GM10266 (cell line): ENCODE data around the gene REEP5.

Source experiments
- DNase-seq: peaks from one replicate; pipeline ENCODE4 v3.0.0; 2012; ENCODE audit errors: extremely low spot score
- CTCF ChIP-seq: IDR thresholded peaks from 2 replicates; pipeline ENCODE4 v1.5.1; 2012; ENCODE audit warnings: mild to moderate bottlenecking, low read depth; ENCODE audit not compliant: control insufficient read depth, insufficient read depth; ENCODE audit errors: missing control alignments

Gene REEP5

GRCh38 chr5:112940670-112941069 lies 18.6 kb upstream of the REEP5 start:
- no peak for DNase-seq
- no peak for TF ChIP-seq CTCF

DNA sequence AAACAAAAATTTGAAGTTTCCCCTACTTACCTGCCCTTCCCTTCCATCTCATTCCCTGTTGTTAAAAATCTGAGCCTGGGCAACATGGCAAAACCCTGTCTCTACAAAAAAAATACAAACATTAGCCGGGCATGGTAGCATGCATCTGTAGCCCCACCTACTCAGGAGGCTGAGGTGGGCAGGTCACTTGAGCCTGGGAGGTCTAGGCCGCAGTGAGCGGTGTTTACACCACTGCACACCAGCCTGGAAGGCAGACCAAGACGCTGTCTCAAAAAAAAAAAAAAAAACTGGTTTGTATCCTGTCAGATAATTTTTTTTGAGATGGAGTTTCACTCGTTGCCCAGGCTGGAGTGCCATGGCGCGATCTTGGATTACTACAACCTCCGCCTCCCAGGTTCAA lies 16.3 kb upstream of the REEP5 start:
- TF ChIP-seq CTCF, result no peak
- no peak for DNase-seq

DNA sequence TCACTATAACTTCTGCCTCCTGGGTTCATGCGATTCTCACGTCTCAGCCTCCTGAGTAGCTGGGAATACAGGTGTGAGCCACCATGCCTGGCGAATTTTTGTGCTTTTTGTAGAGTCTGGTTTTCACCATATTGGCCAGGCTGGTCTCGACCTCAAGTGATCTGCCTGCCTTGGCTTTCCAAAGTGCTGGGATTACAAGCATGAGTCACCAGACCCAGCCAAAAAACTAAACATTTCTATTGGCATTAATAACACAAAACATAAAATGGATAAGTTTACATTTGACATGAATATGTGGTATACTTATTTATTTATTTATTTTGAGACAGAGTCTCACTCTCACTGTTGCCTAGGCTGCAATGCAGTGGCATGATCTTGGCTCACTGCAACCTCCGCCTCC lies 13.6 kb upstream of the REEP5 start:
- no peak for DNase-seq
- no peak for TF ChIP-seq CTCF

- DNase-seq, result no peak
- no peak for TF ChIP-seq CTCF
Observed at GRCh38 chr5:112934366-112934663, 12.3 kb upstream of the REEP5 start.

DNA sequence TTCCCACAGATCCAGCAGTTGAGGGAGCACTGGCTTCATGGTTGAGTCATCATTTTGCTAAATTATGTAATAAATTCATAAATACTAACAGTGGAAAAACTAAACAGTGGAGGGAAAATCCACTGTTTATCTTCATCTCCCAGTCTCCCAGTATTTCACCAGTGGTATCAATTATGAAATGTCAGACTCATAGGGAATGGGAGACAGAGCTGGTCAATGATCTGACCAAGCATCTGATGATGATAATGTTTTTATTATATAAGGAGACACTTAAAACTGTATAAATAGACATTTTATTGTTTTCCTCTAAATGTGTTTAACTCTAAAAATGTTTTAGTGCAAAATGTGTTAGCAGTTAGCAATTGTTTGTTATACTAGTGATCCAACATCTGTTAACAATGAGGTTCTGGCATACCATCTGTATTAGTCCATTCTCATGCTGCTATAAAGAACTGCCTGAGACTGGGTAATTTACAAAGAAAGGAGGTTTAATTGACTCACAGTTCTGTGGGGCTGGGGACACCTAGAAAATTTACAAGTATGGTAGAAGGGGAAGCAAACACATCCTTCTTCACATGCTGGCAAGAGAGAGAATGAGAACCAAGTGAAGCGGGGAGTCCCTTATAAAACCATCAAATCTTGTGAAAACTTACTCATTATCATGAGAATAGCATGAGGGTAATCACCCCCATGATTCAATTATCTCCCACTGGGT lies 11.8 kb upstream of the REEP5 start:
- TF ChIP-seq CTCF, result no peak
- DNase-seq, result no peak

GRCh38 chr5:112933105-112933504 lies 11.1 kb upstream of the REEP5 start:
- no peak for DNase-seq
- no peak for TF ChIP-seq CTCF

- no peak for TF ChIP-seq CTCF
Observed at GRCh38 chr5:112931473-112931872, 9.4 kb upstream of the REEP5 start.

More at GRCh38 chr5:112931473-112931872, 9.4 kb upstream of the REEP5 start:
- no peak for DNase-seq
